Cerebellar nuclear complex (tissue), 1 donor: ENCODE data around the gene IFITM1.
"Not testable (repeated sequence)": the region's sequence is repeated elsewhere in the genome, so short reads cannot be mapped to it uniquely, and the experiment has no call there.

ENCODE experiments used
- DNase-seq, 2 experiments: peaks; one replicate each; lab custom pipeline; 2025; lab: John Stamatoyannopoulos, UW

IFITM1 gene

GRCh38 chr11:308740-309665 is 4.8 kb upstream of the IFITM1 start:
- DNase-seq, result not testable (repeated sequence)

GRCh38 chr11:309979-310572 is 3.8 kb upstream of the IFITM1 start:
- not testable (repeated sequence) for DNase-seq

GRCh38 chr11:311013-311748 is 2.7 kb upstream of the IFITM1 start:
- DNase-seq, result not testable (repeated sequence)

GRCh38 chr11:312092-312816 is 1.6 kb upstream of the IFITM1 start:
- DNase-seq, result no peak

- DNase-seq, result no peak
Measured at GRCh38 chr11:313304-313786, 495 bp upstream of the IFITM1 start.

GRCh38 chr11:314554-314875 is 675 bp downstream of the IFITM1 start:
- DNase-seq, result not testable (repeated sequence)

- DNase-seq, result no peak
Measured at GRCh38 chr11:315051-315481, 1.2 kb downstream of the IFITM1 start.

GRCh38 chr11:315516-315994 is 1.7 kb downstream of the IFITM1 start:
- no peak for DNase-seq

GRCh38 chr11:316031-316701 is 2.3 kb downstream of the IFITM1 start:
- DNase-seq, result no peak

- no peak for DNase-seq
Measured at GRCh38 chr11:316891-317301, 3.1 kb downstream of the IFITM1 start.

- not testable (repeated sequence) for DNase-seq
Measured at GRCh38 chr11:317668-318404, 4.0 kb downstream of the IFITM1 start.

GRCh38 chr11:318405-319120 is 4.7 kb downstream of the IFITM1 start:
- DNase-seq, result not testable (repeated sequence)

- not testable (repeated sequence) for DNase-seq
Measured at GRCh38 chr11:319121-319887, 5.5 kb downstream of the IFITM1 start.

GRCh38 chr11:319888-320273 is 6.0 kb downstream of the IFITM1 start:
- not testable (repeated sequence) for DNase-seq

- no peak for DNase-seq
Measured at GRCh38 chr11:324156-324555, 10.3 kb downstream of the IFITM1 start.

GRCh38 chr11:324593-325517 is 11.0 kb downstream of the IFITM1 start:
- not testable (repeated sequence) for DNase-seq

GRCh38 chr11:325796-326591 is 12.2 kb downstream of the IFITM1 start:
- DNase-seq, result no peak
